ENCODE results near the gene JMJD8. TPM values are rescaled to one million over a fixed set of nuclear protein-coding genes. Genes with fewer than 3 reads are reported as not detected.

Gene JMJD8
- total and polyA plus RNA-seq, 10 of the 15 experiments (the other 5 are each of a cell fraction or from before 2014, with no cell fraction given): 1.00 to 50.4 (median 30.7) TPM

DNA sequence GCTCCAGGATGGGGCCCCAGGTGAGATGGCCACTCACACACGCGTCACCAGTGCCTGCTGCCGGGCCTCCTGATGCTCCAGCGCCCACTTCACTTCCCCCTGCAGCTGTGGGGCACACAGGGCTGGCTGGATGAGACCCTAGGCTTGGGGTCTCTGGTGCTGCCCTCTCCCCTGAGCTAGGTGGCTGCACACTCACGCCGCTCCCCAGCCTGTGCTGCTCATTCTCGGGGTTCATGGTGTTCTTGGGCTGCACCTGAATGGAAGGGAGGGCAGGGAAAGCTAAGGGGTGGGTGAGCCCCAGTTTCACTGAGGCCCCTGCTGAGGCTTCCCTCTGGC, 40.9 kb upstream of the JMJD8 start:
- Histone ChIP-seq H3K79me2 (ENCODE audit: control insufficient read depth, insufficient read depth, low read length) (no peaks in the 10 kb centered on the region; the same call in none of the 2 replicates), H3K36me3 (ENCODE audit: control insufficient read depth in 2 of 2, insufficient read depth in 2 of 2, low read length in 1 of 2) (no peaks in the 10 kb centered on the region; a peak in 1 of 4 replicates), H3K9me3 (replicated peaks; ENCODE audit: control insufficient read depth, insufficient read depth, low read length) (no peaks in the 10 kb centered on the region), H4K20me1 (ENCODE audit: control insufficient read depth, insufficient read depth) (no peaks in the 10 kb centered on the region), H2AFZ (ENCODE audit: control insufficient read depth, low read depth, low read length) (no peak overlapping the region), H3K4me1 (ENCODE audit: control insufficient read depth, insufficient read depth, low read length) (peaks cover 14% of the 10 kb centered on the region), H3K4me3 (no peak overlapping the region), H3K4me2 (ENCODE audit: control insufficient read depth, insufficient read depth) (no peak overlapping the region), H3K27ac (ENCODE audit: control insufficient read depth, insufficient read depth) (no peak overlapping the region), H3K27me3 (replicated peaks in 1 of 2; ENCODE audit: control insufficient read depth in 2 of 2, insufficient read depth in 2 of 2, low read length in 1 of 2) (no peaks in the 10 kb centered on the region), H3K9ac (ENCODE audit: control insufficient read depth, insufficient read depth, low read length) (no peak overlapping the region)
- WGBS (ENCODE audit: insufficient coverage, insufficient replicate concordance, low lambda C conversion rate, missing lambda C conversion rate): 73% methylated on average over 7 of the region's 7 CpGs
- POLR2A ChIA-PET: interaction anchor here (6.3 kb wide), 1 partner anchor 13 kb away, joined by 60 read pairs; the partner anchor contains the start of gene CIAO3
- SMC1A ChIA-PET (ENCODE audit: uncharacterized antibody, unreplicated experiment): interaction anchor here (1.7 kb wide), 2 partner anchors 10 to 13 kb away, joined by 3 to 5 read pairs; partner anchors contain the start of gene METRN
- BruUV-seq (replicated peaks): no TSS peak
- intact Hi-C loops (cut with micrococcal nuclease; ENCODE audit: unreplicated experiment) (no loop called here), in situ Hi-C loops (cut with MboI) (no loop called here)
- TF ChIP-seq ZNF687 (IDR thresholded peaks at IDR 0.05) (no peak), ZNF592 (IDR thresholded peaks at IDR 0.05) (no peak), SMARCA5 (IDR thresholded peaks at IDR 0.05) (no peak)
- DNase-seq (ENCODE audit: low read depth, low spot score) (no peak), FAIRE-seq (no peak), ATAC-seq (no peak)
- CTCF ChIA-PET: interaction anchor here (1.0 to 1.7 kb wide), 2 partner anchors 13 to 15 kb away, joined by 3 to 5 read pairs; no protein-coding TSS in a partner anchor
- RAD21 ChIA-PET (ENCODE audit: unreplicated experiment): interaction anchor here (0.5 to 2.3 kb wide), 2 partner anchors 12 to 13 kb away, joined by 3 to 6 read pairs; no protein-coding TSS in a partner anchor
